GM12874 (cell line): ENCODE measurements around the gene EIF2B4.

Source experiments
- CTCF ChIP-seq: IDR thresholded peaks from 2 replicates; pipeline ENCODE4 v1.5.1; 2011; ENCODE audit warnings: low read depth, mild to moderate bottlenecking, control low read depth, low read length, moderate library complexity; ENCODE audit not compliant: insufficient read depth

Gene EIF2B4

GRCh38 chr2:27322301-27322765, 47.8 kb downstream of the EIF2B4 start:
- no peak for TF ChIP-seq CTCF

GRCh38 chr2:27320958-27321543, 49.1 kb downstream of the EIF2B4 start:
- no peak for TF ChIP-seq CTCF

- TF ChIP-seq CTCF: no peak
Observed at GRCh38 chr2:27316655-27317412, 53.3 kb downstream of the EIF2B4 start.

GRCh38 chr2:27315122-27315521, 55.0 kb downstream of the EIF2B4 start:
- no peak for TF ChIP-seq CTCF

GRCh38 chr2:27314709-27315108, 55.4 kb downstream of the EIF2B4 start:
- no peak for TF ChIP-seq CTCF
